ENCODE data around the gene TMCO1.
"Not testable (repeated sequence)": the region's sequence is repeated elsewhere in the genome, so short reads cannot be mapped to it uniquely, and the experiment has no call there.

The TMCO1 gene

GRCh38 chr1:165744913-165745312 is 23.8 kb downstream of the TMCO1 start:
- DNase-seq = not testable (repeated sequence)

- no peak for DNase-seq
These were observed 26.5 kb downstream of the TMCO1 start for GRCh38 chr1:165742194-165742593.

- no peak for DNase-seq
These were observed 29.9 kb downstream of the TMCO1 start for GRCh38 chr1:165738794-165739193.

- no peak for DNase-seq
These were observed 31.5 kb downstream of the TMCO1 start for GRCh38 chr1:165737196-165737595.

- DNase-seq = no peak
These were observed 33.8 kb downstream of the TMCO1 start for GRCh38 chr1:165734906-165735305.

GRCh38 chr1:165726841-165727240 is 41.8 kb downstream of the TMCO1 start:
- DNase-seq = no peak

GRCh38 chr1:165726169-165726568 is 42.5 kb downstream of the TMCO1 start:
- no peak for DNase-seq

GRCh38 chr1:165717918-165718515 is 50.7 kb downstream of the TMCO1 start:
- peak; percentile 47 for DNase-seq

GRCh38 chr1:165716265-165717051 is 52.2 kb downstream of the TMCO1 start:
- not testable (repeated sequence) for DNase-seq

GRCh38 chr1:165712764-165713163 is 55.9 kb downstream of the TMCO1 start:
- DNase-seq = no peak

GRCh38 chr1:165707984-165708706 is 60.5 kb downstream of the TMCO1 start:
- DNase-seq = no peak

GRCh38 chr1:165703648-165704047 is 65.0 kb downstream of the TMCO1 start:
- no peak for DNase-seq

- not testable (repeated sequence) for DNase-seq
These were observed 66.7 kb downstream of the TMCO1 start for GRCh38 chr1:165701922-165702321.

GRCh38 chr1:165699577-165699976 is 69.1 kb downstream of the TMCO1 start:
- no peak for DNase-seq

- DNase-seq = no peak
These were observed 70.0 kb downstream of the TMCO1 start for GRCh38 chr1:165698761-165699052.

GRCh38 chr1:165697881-165698760 is 70.5 kb downstream of the TMCO1 start, which contains the start of gene ALDH9A1:
TSS of gene ALDH9A1 (minus strand) at chr1:165698562. CDS start at chr1:165698558, 4 bp downstream.
- DNase-seq = peak; percentile 94

GRCh38 chr1:165697491-165697880 is 71.2 kb downstream of the TMCO1 start:
- no peak for DNase-seq

- DNase-seq = no peak
These were observed 72.0 kb downstream of the TMCO1 start for GRCh38 chr1:165696625-165697100.

GRCh38 chr1:165695031-165695430 is 73.6 kb downstream of the TMCO1 start:
- no peak for DNase-seq

- no peak for DNase-seq
These were observed 80.6 kb downstream of the TMCO1 start for GRCh38 chr1:165688046-165688445.

- peak; percentile 37 for DNase-seq
These were observed 81.7 kb downstream of the TMCO1 start for GRCh38 chr1:165686971-165687433.

- DNase-seq = peak; percentile 8
These were observed 82.3 kb downstream of the TMCO1 start for GRCh38 chr1:165686121-165686970.

All from activated CD4-positive, alpha-beta T cell treated with anti-CD3 and anti-CD28 coated beads, Interleukin-2, Interleukin-6, amounts not matched to agents 100 ng/mL and 50 ng/mL, durations not matched to agents 16 hours and 8 hours (primary cell).